Mesendoderm (in vitro differentiated cells): Measurements from ENCODE around the gene CKAP2L.
"Not testable (repeated sequence)": the region's sequence is repeated elsewhere in the genome, so short reads cannot be mapped to it uniquely, and the experiment has no call there.

Experiments used
- DNase-seq: peaks from one replicate; pipeline ENCODE4 v3.0.0; 2013
- H2AK5ac ChIP-seq: 2 replicates; pipeline ENCODE4 v1.6.1; 2013; ENCODE audit warnings: low read length, inconsistent platforms
- H2BK120ac ChIP-seq: 2 replicates; pipeline ENCODE4 v1.6.1; 2013; ENCODE audit warnings: low read depth, mild to moderate bottlenecking, low read length, moderate library complexity, mixed read lengths
- H2BK15ac ChIP-seq: replicated peaks from 2 replicates; pipeline ENCODE4 v1.6.1; 2013; ENCODE audit warnings: low read depth, mild to moderate bottlenecking, moderate library complexity
- H2BK5ac ChIP-seq: 2 replicates; pipeline ENCODE4 v1.6.1; 2013; ENCODE audit warnings: low read length, inconsistent platforms
- H3K18ac ChIP-seq: 2 replicates; pipeline ENCODE4 v1.6.1; 2013; ENCODE audit warnings: mild to moderate bottlenecking, low read length, mixed read lengths
- H3K23ac ChIP-seq: one replicate; pipeline ENCODE4 v1.6.1; 2013; ENCODE audit warnings: low read length
- H3K27ac ChIP-seq: 2 replicates; pipeline ENCODE4 v1.5.1; 2013; ENCODE audit warnings: low read depth, mild to moderate bottlenecking, inconsistent platforms, low read length, moderate library complexity
- H3K27me3 ChIP-seq: 2 replicates; pipeline ENCODE4 v1.6.1; 2013; ENCODE audit warnings: low read length, control low read depth, mild to moderate bottlenecking, inconsistent platforms; ENCODE audit not compliant: insufficient read depth, poor library complexity
- H3K36me3 ChIP-seq: 2 replicates; pipeline ENCODE4 v1.6.1; 2013; ENCODE audit warnings: low read length, inconsistent platforms; ENCODE audit not compliant: control insufficient read depth, insufficient read depth
- H3K4ac ChIP-seq: one replicate; pipeline ENCODE4 v1.6.1; 2013; ENCODE audit warnings: low read depth, mild to moderate bottlenecking, low read length, moderate library complexity
- H3K4me1 ChIP-seq: 2 replicates; pipeline ENCODE4 v1.6.1; 2013; ENCODE audit warnings: low read depth, low read length, inconsistent platforms; ENCODE audit not compliant: control insufficient read depth
- H3K4me2 ChIP-seq: 2 replicates; pipeline ENCODE4 v1.6.1; 2013; ENCODE audit warnings: low read length
- H3K4me3 ChIP-seq: 2 replicates; pipeline ENCODE4 v1.5.1; 2013; ENCODE audit warnings: mild to moderate bottlenecking, low read length
- H3K56ac ChIP-seq: one replicate; pipeline ENCODE4 v1.6.1; 2013; ENCODE audit warnings: low read length
- H3K79me1 ChIP-seq: 2 replicates; pipeline ENCODE4 v1.6.1; 2013; ENCODE audit warnings: low read length, inconsistent platforms
- H3K79me2 ChIP-seq: 2 replicates; pipeline ENCODE4 v1.6.1; 2013; ENCODE audit warnings: mild to moderate bottlenecking, low read length; ENCODE audit not compliant: control insufficient read depth, insufficient read depth
- H3K9ac ChIP-seq: 2 replicates; pipeline ENCODE4 v1.6.1; 2013; ENCODE audit warnings: low read length, inconsistent platforms
- H4K5ac ChIP-seq: one replicate; pipeline ENCODE4 v1.6.1; 2013; ENCODE audit warnings: low read length
- H4K8ac ChIP-seq: one replicate; pipeline ENCODE4 v1.6.1; 2013; ENCODE audit warnings: low read depth, mild to moderate bottlenecking, control low read depth, low read length, moderate library complexity
- WGBS: extraction: QIAGEN DNeasy Blood & Tissue Kit; methylation state at CpG from one replicate; pipeline ENCODE4 v1.1.7; 2013; ENCODE audit warnings: low lambda C conversion rate, missing lambda C conversion rate; ENCODE audit not compliant: insufficient coverage; ENCODE audit errors: extremely low coverage; 5-methylcytosine and 5-hydroxymethylcytosine counted together

CKAP2L gene

DNA sequence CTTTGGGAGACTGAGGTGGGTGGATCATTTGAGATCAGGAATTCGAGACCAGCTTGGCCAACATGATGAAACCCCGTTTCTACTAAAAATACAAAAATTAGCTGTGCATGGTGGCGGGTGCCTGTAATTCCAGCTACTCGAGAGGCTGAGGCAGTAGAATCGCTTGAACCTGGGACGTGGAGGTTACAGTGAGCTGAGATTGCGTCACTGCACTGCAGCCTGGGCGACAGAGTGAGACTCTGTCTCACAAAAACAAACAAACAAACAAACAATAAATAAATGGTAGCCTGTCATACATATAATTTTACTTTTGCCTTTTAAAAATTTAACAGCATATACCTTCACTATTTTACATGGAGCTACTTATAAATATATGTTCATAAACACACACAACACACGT, 57.5 kb downstream of the CKAP2L start:
- H3K27ac ChIP-seq, H3K9ac ChIP-seq, H3K27me3 ChIP-seq, H2BK5ac ChIP-seq, H4K8ac ChIP-seq, H2BK15ac ChIP-seq, H3K18ac ChIP-seq, H2AK5ac ChIP-seq, H3K36me3 ChIP-seq, H3K4ac ChIP-seq, H3K4me2 ChIP-seq, H3K79me2 ChIP-seq, H2BK120ac ChIP-seq, H3K56ac ChIP-seq, H3K23ac ChIP-seq, DNase-seq, H3K4me1 ChIP-seq, H3K4me3 ChIP-seq, H3K79me1 ChIP-seq, H4K5ac ChIP-seq: not testable (repeated sequence)
- no CpG with 5 or more reads among the region's 9 CpGs for WGBS

DNA sequence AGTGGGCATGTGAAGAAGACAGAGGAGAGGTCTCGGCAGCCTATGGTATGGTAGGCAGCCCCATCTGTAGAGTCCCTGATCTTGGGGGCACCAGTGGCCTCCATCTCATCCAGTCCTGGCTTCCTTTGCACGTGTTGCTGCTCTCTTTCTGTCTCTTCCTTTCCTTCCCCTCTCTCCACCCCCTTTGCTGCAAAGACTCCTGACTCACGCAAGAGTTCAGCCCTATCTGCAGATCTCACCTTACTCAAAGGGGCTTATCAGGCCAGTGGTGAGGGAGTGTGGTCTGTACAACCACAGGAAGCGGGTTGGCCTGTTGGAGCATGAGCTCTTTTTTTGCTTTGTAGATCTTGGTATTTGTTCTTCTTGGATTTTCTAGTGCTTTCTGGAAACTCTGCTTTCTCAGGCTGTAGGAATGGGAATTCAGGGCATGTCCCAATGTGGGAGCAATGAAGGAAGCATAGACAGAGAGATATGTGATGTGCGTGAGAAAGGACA, 58.2 kb downstream of the CKAP2L start:
- Histone ChIP-seq H2BK5ac (no peak overlapping the region), H4K5ac (no peak overlapping the region), H2AK5ac (no peak overlapping the region), H3K23ac (no peak overlapping the region), H3K27me3 (no peaks in the 10 kb centered on the region), H3K79me1 (no peaks in the 10 kb centered on the region), H2BK15ac (no peak overlapping the region), H3K56ac (no peak overlapping the region), H3K4me3 (no peak overlapping the region), H4K8ac (no peak overlapping the region), H3K4me1 (peaks cover 3% of the 10 kb centered on the region), H3K27ac (no peak overlapping the region), H3K18ac (no peak overlapping the region), H3K36me3 (no peaks in the 10 kb centered on the region), H2BK120ac (no peak overlapping the region), H3K4ac (no peak overlapping the region), H3K9ac (no peak overlapping the region), H3K4me2 (no peak overlapping the region), H3K79me2 (no peaks in the 10 kb centered on the region)
- no CpG with 5 or more reads among the region's 5 CpGs for WGBS
- peak; percentile 82 for DNase-seq

DNA sequence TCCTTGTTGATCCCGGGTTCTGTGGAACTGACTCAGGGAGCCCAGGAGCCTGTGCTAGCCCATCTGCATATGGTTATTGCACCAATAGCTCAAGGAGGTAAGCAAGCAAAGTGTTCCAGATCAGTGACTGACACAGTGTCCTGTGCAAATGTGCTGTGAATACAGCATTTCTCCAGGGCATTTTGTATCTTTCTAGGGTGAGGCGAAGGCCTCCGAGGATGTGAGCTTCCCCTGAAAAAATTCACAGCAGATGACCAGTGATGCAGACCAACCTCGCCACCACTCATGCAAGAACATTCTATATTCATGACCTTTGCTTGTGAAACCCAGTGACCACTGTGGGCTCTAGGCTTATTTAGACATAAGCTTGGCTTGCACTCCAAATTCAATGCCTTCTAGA, 58.8 kb downstream of the CKAP2L start:
- Histone ChIP-seq H3K27me3 (no peaks in the 10 kb centered on the region), H3K9ac (no peak overlapping the region), H3K79me2 (no peaks in the 10 kb centered on the region), H3K36me3 (no peaks in the 10 kb centered on the region), H3K4me1 (peaks cover 3% of the 10 kb centered on the region), H3K56ac (no peak overlapping the region), H3K4me3 (no peak overlapping the region), H4K5ac (no peak overlapping the region), H3K79me1 (no peaks in the 10 kb centered on the region), H3K27ac (no peak overlapping the region), H3K4ac (no peak overlapping the region), H3K18ac (no peak overlapping the region), H2BK15ac (no peak overlapping the region), H4K8ac (no peak overlapping the region), H2AK5ac (no peak overlapping the region), H3K4me2 (no peak overlapping the region), H2BK5ac (no peak overlapping the region), H2BK120ac (no peak overlapping the region), H3K23ac (no peak overlapping the region)
- DNase-seq: no peak
- WGBS: no CpG with 5 or more reads among the region's 4 CpGs

DNA sequence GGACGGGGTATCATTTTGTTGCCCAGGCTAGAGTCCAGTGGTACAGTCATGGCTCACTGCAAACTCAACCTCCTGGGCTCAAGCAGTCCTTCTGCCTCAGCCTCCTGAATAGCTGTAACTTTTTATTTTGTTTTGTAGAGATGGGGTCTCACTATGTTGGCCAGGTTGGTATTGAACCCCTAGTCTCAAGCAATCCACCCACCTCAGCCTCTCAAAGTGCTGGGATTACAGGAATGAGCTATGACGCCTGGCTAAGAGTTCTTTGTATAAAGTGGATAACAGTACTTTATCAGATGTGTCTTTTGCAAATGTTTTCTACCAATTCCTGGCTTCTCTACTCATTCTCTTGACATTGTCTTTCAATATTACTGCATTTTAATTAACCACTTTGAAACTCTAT, 60.7 kb downstream of the CKAP2L start:
- H2BK120ac ChIP-seq: no peak overlapping the region
- H3K9ac ChIP-seq: no peak overlapping the region
- H2AK5ac ChIP-seq: no peak overlapping the region
- H3K4me2 ChIP-seq: no peak overlapping the region
- no peak overlapping the region for H3K23ac ChIP-seq
- no peak overlapping the region for H2BK5ac ChIP-seq
- H3K79me2 ChIP-seq: no peaks in the 10 kb centered on the region
- peaks cover 3% of the 10 kb centered on the region for H3K4me1 ChIP-seq
- no peak overlapping the region for H3K4me3 ChIP-seq
- no peaks in the 10 kb centered on the region for H3K27me3 ChIP-seq
- no peaks in the 10 kb centered on the region for H3K36me3 ChIP-seq
- no peak overlapping the region for H3K56ac ChIP-seq
- no peak for DNase-seq
- H3K79me1 ChIP-seq: no peaks in the 10 kb centered on the region
- no CpG with 5 or more reads among the region's 2 CpGs for WGBS
- no peak overlapping the region for H3K4ac ChIP-seq
- H4K5ac ChIP-seq: no peak overlapping the region
- no peak overlapping the region for H3K27ac ChIP-seq
- no peak overlapping the region for H2BK15ac ChIP-seq
- H4K8ac ChIP-seq: no peak overlapping the region
- no peak overlapping the region for H3K18ac ChIP-seq

DNA sequence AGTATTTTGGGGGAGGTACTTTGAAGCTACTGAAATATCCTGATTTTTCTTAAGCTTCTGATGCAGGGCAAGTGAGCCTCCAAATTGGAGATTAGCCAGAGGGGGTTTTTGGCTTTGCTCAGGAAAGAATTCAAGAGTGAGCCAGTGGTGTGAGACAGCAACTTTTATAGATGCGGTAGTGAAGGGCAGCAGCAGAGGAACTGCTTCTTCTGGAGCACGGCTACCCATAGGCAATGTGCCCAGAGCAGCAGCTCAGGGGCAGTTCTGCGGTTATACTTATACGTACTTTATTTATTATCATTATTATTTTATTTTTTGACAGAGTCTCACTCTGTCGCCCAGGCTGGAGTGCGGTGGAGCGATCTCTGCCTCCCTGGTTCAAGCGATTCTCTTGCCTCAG, 63.4 kb downstream of the CKAP2L start:
- H3K27ac ChIP-seq: no peak overlapping the region
- no peak overlapping the region for H4K5ac ChIP-seq
- no peak overlapping the region for H3K4me3 ChIP-seq
- H3K9ac ChIP-seq: no peak overlapping the region
- no peaks in the 10 kb centered on the region for H3K4me1 ChIP-seq
- no peaks in the 10 kb centered on the region for H3K36me3 ChIP-seq
- no peak overlapping the region for H2BK120ac ChIP-seq
- H3K27me3 ChIP-seq: no peaks in the 10 kb centered on the region
- no peak overlapping the region for H3K18ac ChIP-seq
- H3K56ac ChIP-seq: no peak overlapping the region
- no peak for DNase-seq
- no peak overlapping the region for H2BK15ac ChIP-seq
- no peaks in the 10 kb centered on the region for H3K79me1 ChIP-seq
- no peak overlapping the region for H2AK5ac ChIP-seq
- no peak overlapping the region for H3K4ac ChIP-seq
- WGBS: no CpG with 5 or more reads among the region's 8 CpGs
- H3K79me2 ChIP-seq: no peaks in the 10 kb centered on the region
- no peak overlapping the region for H2BK5ac ChIP-seq
- H3K4me2 ChIP-seq: no peak overlapping the region
- no peak overlapping the region for H4K8ac ChIP-seq
- H3K23ac ChIP-seq: no peak overlapping the region

DNA sequence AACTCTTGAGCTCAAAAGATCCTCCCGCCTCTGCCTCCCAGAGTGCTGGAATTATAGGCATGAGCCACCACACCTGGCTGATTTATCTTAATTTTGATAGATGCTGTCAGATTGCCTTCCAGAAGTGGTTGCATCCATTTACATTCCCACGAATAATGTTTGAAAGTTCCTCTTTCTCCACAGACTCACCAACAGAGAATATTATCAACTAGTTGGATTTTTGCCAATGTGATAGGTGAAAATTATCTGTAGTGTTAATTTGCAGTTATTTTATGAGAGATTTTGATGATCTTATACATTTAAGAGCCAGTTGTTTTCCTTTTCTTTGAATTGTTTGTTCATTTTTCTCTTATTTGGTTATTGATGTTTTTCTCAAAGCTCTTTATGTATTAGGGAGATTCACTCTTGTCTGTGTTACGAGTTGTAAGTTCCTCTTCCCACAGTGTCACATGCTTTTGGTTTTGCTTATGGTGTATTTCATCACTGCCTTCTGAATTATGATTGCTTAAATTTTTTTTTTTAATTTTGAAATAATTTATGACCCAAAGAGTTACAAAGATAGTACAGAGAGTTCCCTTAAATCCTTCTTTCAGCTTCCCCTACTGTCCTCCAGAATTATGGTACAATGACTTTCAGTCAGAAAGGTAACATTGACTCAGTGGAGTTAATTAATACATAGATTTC, 64.3 kb downstream of the CKAP2L start:
- H3K4me2 ChIP-seq: no peak overlapping the region
- WGBS: no CpG with 5 or more reads among the region's 3 CpGs
- H3K4me1 ChIP-seq: no peaks in the 10 kb centered on the region
- H3K27me3 ChIP-seq: no peaks in the 10 kb centered on the region
- H2BK5ac ChIP-seq: no peak overlapping the region
- no peak overlapping the region for H2BK120ac ChIP-seq
- H3K4me3 ChIP-seq: no peak overlapping the region
- no peaks in the 10 kb centered on the region for H3K79me1 ChIP-seq
- H2BK15ac ChIP-seq: no peak overlapping the region
- no peak overlapping the region for H3K23ac ChIP-seq
- DNase-seq: no peak
- no peaks in the 10 kb centered on the region for H3K36me3 ChIP-seq
- no peak overlapping the region for H3K9ac ChIP-seq
- H3K79me2 ChIP-seq: no peaks in the 10 kb centered on the region
- no peak overlapping the region for H3K4ac ChIP-seq
- no peak overlapping the region for H2AK5ac ChIP-seq
- H3K27ac ChIP-seq: no peak overlapping the region
- H4K5ac ChIP-seq: no peak overlapping the region
- H4K8ac ChIP-seq: no peak overlapping the region
- H3K18ac ChIP-seq: no peak overlapping the region
- no peak overlapping the region for H3K56ac ChIP-seq
